Motor neuron (in vitro differentiated cells): Measurements from ENCODE around the gene CGAS. TPM values are rescaled to one million over a fixed set of nuclear protein-coding genes. Genes with fewer than 3 reads are reported as not detected.
"Not testable (repeated sequence)": the region's sequence is repeated elsewhere in the genome, so short reads cannot be mapped to it uniquely, and the experiment has no call there.

Experiments
- ATAC-seq, 8 experiments: fragments of 200-7000 bp; cut with Tn5 transposase; replicated peaks in 6 of 8; 2 replicates each; pipeline ENCODE4 v1.8.0; 2021; ENCODE audit warnings: mild to moderate bottlenecking in 8 of 8, moderate library complexity in 8 of 8
- H3K27ac ChIP-seq, 2 donors: fragments of 250-450 bp; sonication (Bioruptor Pico); 2 replicates each; pipeline ENCODE4 v1.9.0; 2021; ENCODE audit warnings: antibody characterized with exemption in 2 of 2, mild to moderate bottlenecking in 2 of 2, moderate library complexity in 1 of 2
- H3K4me1 ChIP-seq, 2 donors: fragments of 250-450 bp; sonication (Bioruptor Pico); replicated peaks in 1 of 2; 2 replicates each; pipeline ENCODE4 v1.6.1; 2021; ENCODE audit warnings: antibody characterized with exemption in 2 of 2, mild to moderate bottlenecking in 2 of 2, moderate library complexity in 1 of 2
- H3K4me3 ChIP-seq, 5 donors: fragments of 250-450 bp; sonication (Bioruptor Pico); 2 replicates each; pipeline ENCODE4 v1.9.0; 2021; ENCODE audit warnings: antibody characterized with exemption in 5 of 5, mild to moderate bottlenecking in 5 of 5, moderate library complexity in 4 of 5
- WGBS, 10 experiments: fragments of 450-650 bp; shearing (Covaris generic); methylation state at CpG; one replicate each; pipeline ENCODE4 v1.0.0; 2022; 5-methylcytosine and 5-hydroxymethylcytosine counted together
- in situ Hi-C, 9 experiments: fragments of 400-800 bp; cut with MboI; loops; one replicate each; pipeline ENCODE4 v1.15.0; 2021; ENCODE audit warnings: low sequenced_read_pairs in 9 of 9, low pct_unique_long_range_greater_than_20kb in 2 of 9; ENCODE audit not compliant: unreplicated experiment in 9 of 9
- total RNA-seq, 8 experiments: library from RNA; unstranded; fragments of 300-600 nt; gene quantifications; 2 replicates each; pipeline versions ENCODE4 v1.2.3 to v1.2.4, GENCODE V29; 2022

CGAS gene
- total RNA-seq, 8 experiments from 2014 or later: 0.14 to 1.0 (median 0.28) TPM

- WGBS, 10 experiments: 63 to 100% (median 83%) methylated on average over 1 to 6 of the region's 10 CpGs; no CpG with 5 or more reads in 4 of the 10 experiments
- ATAC-seq: no peak
- in situ Hi-C loops: no loop called here
- H3K4me3 ChIP-seq: no peak overlapping the region
- H3K4me1 ChIP-seq: no peaks in the 10 kb centered on the region
- H3K27ac ChIP-seq: no peak overlapping the region
These were observed 62.2 kb downstream of the CGAS start for GRCh38 chr6:73389854-73390253.

DNA sequence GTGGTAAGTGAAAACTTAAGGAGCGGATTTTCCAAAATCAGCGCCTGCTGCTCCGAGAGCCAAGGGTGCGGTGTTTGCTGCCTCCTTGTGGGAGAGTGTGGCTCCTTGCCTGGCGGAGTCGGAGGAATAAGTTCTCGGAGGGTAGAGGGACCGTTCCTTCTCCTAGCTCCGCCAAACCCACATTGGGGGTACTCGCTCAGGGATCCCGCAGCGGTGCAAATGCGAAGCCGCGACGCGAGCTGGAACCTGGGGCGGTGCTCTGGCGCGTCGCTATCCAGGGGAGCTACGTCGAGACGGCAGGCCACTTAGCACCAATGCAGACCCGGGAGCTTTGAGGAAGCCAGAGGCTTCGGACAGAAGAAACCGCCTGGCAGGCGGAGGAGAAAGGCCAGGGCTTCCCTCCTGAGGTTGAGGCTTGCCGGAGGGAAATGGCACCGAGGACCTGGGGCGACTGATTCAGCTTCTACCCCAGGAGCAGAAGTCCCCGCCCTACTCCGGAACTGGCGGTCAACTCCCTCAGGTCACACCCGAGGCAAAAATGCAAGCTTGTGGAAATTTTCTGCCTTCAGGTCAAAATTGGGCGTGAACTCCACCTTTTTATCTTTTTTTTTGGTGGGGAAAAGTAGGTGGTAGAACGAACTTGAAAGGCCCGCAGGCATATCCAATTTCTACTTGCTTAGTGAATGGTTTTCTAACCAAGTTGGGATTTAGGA lies 63.1 kb downstream of the CGAS start:
- Histone ChIP-seq H3K27ac (no peak overlapping the region), H3K4me3 (peak overlapping the region; percentile 18 to 48 (median 37)), H3K4me1 (no peaks in the 10 kb centered on the region)
- 0 to 80% (median 11%) methylated on average over 1 to 16 of the region's 38 CpGs; no CpG with 5 or more reads in 2 of the 10 experiments for WGBS, 10 experiments
- peak; percentile 81 to 97 (median 84) for ATAC-seq
- in situ Hi-C loops: no loop called here

GRCh38 chr6:73388433-73388799 lies 63.7 kb downstream of the CGAS start:
- ATAC-seq: peak in 7 of 8 experiments; percentile 5 to 48 (median 20)
- Histone ChIP-seq H3K27ac (no peak overlapping the region), H3K4me3 (peak overlapping the region in 4 of 5 donors; percentile 36 to 48 (median 38)), H3K4me1 (no peaks in the 10 kb centered on the region)
- in situ Hi-C loops: no loop called here
- WGBS, 10 experiments: 30 to 90% (median 47%) methylated on average over 2 to 4 of the region's 4 CpGs; no CpG with 5 or more reads in 1 of the 10 experiments

GRCh38 chr6:73382462-73383113 lies 69.5 kb downstream of the CGAS start:
- Histone ChIP-seq H3K4me3 (no peak overlapping the region), H3K27ac (no peak overlapping the region), H3K4me1 (no peaks in the 10 kb centered on the region)
- ATAC-seq: peak in 2 of 8 experiments; percentile 63 to 71
- WGBS, 10 experiments: 53 to 100% (median 90%) methylated on average over 1 to 4 of the region's 6 CpGs; no CpG with 5 or more reads in 1 of the 10 experiments
- in situ Hi-C loops: no loop called here

- WGBS, 10 experiments: 40 to 100% (median 87%) methylated on average over 1 to 9 of the region's 10 CpGs; no CpG with 5 or more reads in 3 of the 10 experiments
- not testable (repeated sequence) for H3K27ac ChIP-seq
These were observed 70.6 kb downstream of the CGAS start for GRCh38 chr6:73381531-73381930.

DNA sequence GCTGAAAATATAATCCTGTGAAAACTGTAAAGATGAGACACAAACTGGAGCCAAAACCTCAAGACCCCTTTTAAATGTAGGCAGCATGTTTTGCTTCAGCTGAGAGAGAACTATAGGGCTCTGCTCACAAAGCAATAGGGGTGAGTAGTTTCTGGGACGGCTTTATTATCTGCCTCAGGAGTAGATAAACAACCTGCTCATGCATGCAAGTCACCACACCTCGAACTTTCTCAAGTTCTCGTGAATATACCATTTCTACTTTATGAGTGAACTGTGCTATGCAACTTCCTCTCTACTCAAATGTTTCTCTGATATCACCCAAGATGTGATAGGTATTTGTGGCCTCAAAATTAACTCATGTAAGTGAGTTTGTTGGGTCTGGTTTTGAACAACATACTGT lies 74.9 kb downstream of the CGAS start:
- Histone ChIP-seq H3K4me3 (no peak overlapping the region), H3K4me1 (no peaks in the 10 kb centered on the region), H3K27ac (no peak overlapping the region)
- 30 to 100% (median 76%) methylated on average over 1 to 3 of the region's 3 CpGs; no CpG with 5 or more reads in 1 of the 10 experiments for WGBS, 10 experiments
- in situ Hi-C loops: no loop called here
- no peak for ATAC-seq

More at GRCh38 chr6:73381531-73381930, 70.6 kb downstream of the CGAS start:
- H3K4me3 ChIP-seq, H3K4me1 ChIP-seq, in situ Hi-C loops, ATAC-seq: not testable (repeated sequence)

- 60 to 100% (median 83%) methylated on average over 1 of the region's 1 CpG; no CpG with 5 or more reads in 6 of the 10 experiments for WGBS, 10 experiments
- in situ Hi-C loops: no loop called here
- Histone ChIP-seq H3K27ac (no peak overlapping the region), H3K4me3 (no peak overlapping the region), H3K4me1 (no peaks in the 10 kb centered on the region)
- no peak for ATAC-seq
These were observed 76.9 kb downstream of the CGAS start for GRCh38 chr6:73375216-73375615.

Other genes starting within 250 kb of the CGAS start
- 1 to 10 TPM in 2 of 8 experiments, under 1 TPM in 3, not detected in 3; 0.63 to 1.4 (median 1.00) TPM for gene KHDC1L, start 226.8 kb downstream of the CGAS start, total RNA-seq
- gene KHDC1, start 189.1 kb downstream of the CGAS start, total RNA-seq: 10 to 100 TPM in 3 of 8 experiments, 1 to 10 TPM in 4, not detected in 1; 1.5 to 15.2 (median 8.3) TPM
- gene DPPA5, start 98.0 kb downstream of the CGAS start, total RNA-seq: not detected
- gene KHDC3L, start 89.6 kb downstream of the CGAS start, total RNA-seq: 1 to 10 TPM in 1 of 8 experiments, under 1 TPM in 3, not detected in 4; 0.29 to 1.0 (median 0.71) TPM
- not detected for gene OOEP, start 82.4 kb downstream of the CGAS start, total RNA-seq
- under 1 TPM in 1 of 8 experiments, not detected in 7; 0.33 TPM for gene DDX43, start 57.5 kb downstream of the CGAS start, total RNA-seq
- gene MTO1, start 9.4 kb upstream of the CGAS start, total RNA-seq: 10 to 100 TPM; 18.9 to 35.1 (median 25.2) TPM
- over 10,000 TPM in 7 of 8 experiments, 1,000 to 10,000 TPM in 1; 9,744 to 15,299 (median 11,254) TPM for gene EEF1A1, start 68.7 kb upstream of the CGAS start, total RNA-seq
- gene SLC17A5, start 201.7 kb upstream of the CGAS start, total RNA-seq: 10 to 100 TPM in 6 of 8 experiments, 1 to 10 TPM in 2; 6.8 to 26.2 (median 15.2) TPM
- 10 to 100 TPM in 3 of 8 experiments, 1 to 10 TPM in 1, under 1 TPM in 4; 0.21 to 24.1 (median 5.2) TPM for gene CD109, start 243.9 kb upstream of the CGAS start, total RNA-seq